SK-N-DZ (cell line): Measurements from ENCODE around the gene PGA3. TPM values are rescaled to one million over a fixed set of nuclear protein-coding genes. Genes with fewer than 3 reads are reported as not detected.
A peak's percentile ranks its signal among the peaks of the same experiment; 100 is the strongest.
"Not testable (repeated sequence)": the region's sequence is repeated elsewhere in the genome, so short reads cannot be mapped to it uniquely, and the experiment has no call there.

Experiments used
- DNase-seq: peaks from one replicate; pipeline ENCODE4 v3.0.0-alpha.2; 2015; ENCODE audit warnings: low spot score
- polyA plus RNA-seq, 2 experiments: library from polyadenylated mRNA; depleted of rRNA; stranded (reverse); fragments of >200 nt; gene quantifications; 2 replicates each; pipeline ENCODE4 v1.2.3, GENCODE V29; 2014

Gene PGA3
- not detected in 2 replicates for polyA plus RNA-seq (2014; cell fraction: cytosol; rRNA removed)
- not detected in 2 replicates for polyA plus RNA-seq (2014; cell fraction: nucleus; rRNA removed)

DNA sequence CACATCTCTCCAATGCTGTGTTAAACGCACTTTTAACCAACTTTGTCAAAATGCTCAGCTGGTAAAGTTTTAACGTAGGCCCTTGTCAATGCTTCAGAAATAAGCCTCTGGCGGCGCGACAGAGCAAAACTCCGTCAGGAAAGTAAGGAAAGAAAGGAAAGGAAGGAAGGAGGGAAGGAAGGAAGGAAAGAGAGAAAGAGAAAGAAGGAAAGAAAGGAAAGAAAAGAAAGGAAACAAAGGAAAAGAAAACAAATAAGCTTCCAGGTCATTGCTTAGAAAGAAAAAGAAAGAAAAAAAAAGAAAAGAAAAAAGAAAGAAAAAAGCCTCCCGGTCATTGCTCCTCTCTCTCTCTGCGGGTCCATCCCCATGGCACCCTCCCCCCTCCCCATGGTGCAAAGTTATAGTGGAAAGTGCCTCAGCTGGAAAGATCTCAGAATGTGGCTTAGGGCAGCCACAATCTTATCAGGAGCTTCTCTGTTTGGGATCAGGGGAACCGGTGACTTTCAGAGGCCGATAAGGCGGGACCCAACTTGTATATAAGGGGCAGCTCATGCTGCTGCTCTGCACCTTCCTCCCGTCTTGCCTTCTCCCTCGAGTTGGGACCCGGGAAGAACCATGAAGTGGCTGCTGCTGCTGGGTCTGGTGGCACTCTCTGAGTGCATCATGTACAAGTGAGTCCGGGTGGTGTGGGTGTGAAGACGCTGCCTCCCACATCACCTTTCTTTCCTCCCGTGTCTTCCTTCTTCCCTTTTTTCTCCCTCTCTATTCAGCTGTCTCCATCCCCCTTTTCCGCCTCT is at the start of gene PGA3:
TSS of gene PGA3 (plus strand) at position 566 of the 797 bp plus-strand sequence. CDS start at position 616, 50 bp downstream.
- DNase-seq: not testable (repeated sequence)

DNA sequence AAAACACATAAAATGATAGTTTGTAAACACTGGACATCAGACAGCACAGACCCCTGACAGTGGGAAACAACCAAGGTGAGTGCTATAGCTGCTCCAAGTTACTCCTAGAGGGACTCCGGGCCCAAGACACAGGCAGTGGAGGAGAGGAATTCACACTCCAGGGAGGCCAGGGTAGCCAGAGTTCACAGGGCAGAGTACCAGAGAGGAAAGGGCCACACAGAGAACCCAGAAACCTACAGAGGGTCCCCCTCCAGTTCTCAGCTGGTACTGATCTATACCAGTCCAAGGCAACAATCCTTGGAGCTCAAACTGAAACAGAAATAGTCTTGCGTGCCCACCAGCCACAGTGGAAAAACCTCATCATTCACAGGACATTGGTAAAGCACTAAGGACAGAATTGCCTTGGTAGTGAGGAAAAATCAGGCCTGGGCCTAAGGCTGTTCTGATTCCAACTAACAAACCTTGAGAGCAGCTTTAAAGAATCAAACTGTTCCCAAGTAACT is 49.7 kb upstream of the PGA3 start:
- DNase-seq: no peak

- DNase-seq: no peak
Measured at GRCh38 chr11:61154528-61154927, 48.8 kb upstream of the PGA3 start.

DNA sequence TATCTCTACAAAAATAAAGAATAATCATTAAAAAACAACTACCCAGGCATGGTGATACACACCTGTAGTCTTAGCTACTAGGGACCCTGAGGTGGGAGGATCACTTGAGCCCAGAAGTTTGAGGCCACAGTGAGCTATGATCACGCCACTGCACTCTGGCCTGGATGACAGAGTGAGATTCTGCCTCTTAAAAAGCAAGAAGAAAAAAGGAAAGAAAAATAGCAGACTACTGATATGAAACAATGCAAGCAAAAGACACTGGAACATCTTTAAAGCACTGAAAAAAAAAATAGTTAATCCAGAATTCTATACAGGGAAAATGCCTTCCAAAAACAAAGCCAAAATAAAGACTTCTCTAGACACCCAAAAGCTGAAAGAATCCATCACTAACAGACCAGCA is 48.0 kb upstream of the PGA3 start:
- DNase-seq: no peak

GRCh38 chr11:61155741-61156140 is 47.6 kb upstream of the PGA3 start:
- DNase-seq: no peak

DNA sequence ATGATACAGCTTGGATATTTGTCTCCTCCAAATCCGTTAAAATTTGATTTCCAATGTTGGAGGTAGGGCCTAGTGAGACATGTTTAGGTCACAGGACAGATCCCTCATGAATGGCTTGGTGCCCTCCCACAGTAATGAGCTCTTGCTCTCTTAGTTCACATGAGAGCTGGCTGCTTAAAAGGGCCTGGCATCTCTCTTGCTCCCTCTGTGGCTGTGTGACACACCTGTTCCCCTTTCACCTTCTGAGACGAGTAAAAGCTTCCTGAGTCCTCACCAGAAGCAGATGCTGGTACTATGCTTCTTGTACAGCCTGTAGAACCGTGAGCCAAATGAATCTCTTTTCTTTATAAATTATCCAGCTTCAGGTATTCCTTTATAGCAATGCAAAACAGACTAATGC is 45.6 kb upstream of the PGA3 start:
- no peak for DNase-seq

GRCh38 chr11:61158691-61159381 is 44.5 kb upstream of the PGA3 start:
- no peak for DNase-seq

- DNase-seq: no peak
Measured at GRCh38 chr11:61160487-61161189, 42.7 kb upstream of the PGA3 start.

DNA sequence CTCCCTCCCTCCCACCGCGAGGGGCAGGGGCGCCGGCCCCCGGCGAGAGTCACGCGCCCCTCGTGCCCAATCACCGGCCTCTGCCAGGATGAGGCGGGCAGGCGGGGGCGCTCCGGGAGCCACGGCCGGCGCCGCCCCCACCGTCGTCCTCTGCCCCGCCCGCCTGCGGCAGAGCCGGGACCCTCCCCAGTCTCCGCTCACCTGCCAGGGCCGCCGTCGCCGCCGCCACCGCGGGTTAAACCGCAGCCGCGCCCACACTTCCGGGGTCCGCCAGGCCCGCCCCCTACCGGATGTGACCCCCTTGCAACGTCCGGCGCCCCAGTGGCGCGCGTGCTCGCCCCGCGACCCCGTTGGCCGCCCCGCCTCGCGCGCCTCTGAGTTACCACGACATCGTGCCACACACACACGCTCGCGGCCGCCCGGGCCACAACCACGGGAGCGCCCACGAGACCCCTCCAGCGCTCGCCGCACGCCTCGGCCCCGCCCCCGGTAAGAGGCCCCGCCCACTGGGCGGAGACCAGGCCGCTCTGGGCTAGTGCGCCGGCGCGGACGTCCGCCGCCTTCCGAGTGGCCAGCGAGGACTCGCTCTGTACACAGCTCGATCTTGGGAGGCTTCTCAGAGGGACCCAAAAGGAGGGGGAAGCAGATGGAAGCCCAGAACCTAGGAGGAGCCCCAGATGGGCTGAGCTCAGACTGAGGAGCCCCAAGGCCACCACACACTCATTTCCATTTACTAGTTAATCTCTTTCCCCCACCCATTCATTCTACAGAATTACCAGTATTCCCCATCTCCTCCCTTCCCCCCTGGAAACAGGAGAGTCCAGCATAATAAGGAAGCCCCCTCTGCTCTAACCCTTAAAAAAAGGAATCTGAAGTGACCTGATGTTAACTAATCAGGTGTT is 41.9 kb upstream of the PGA3 start, which contains the start of gene VPS37C:
TSS of gene VPS37C (minus strand) at position 237 of the 902 bp plus-strand sequence. CDS start 22,597 bp downstream, outside the sequence.
- DNase-seq: peak; percentile 85

DNA sequence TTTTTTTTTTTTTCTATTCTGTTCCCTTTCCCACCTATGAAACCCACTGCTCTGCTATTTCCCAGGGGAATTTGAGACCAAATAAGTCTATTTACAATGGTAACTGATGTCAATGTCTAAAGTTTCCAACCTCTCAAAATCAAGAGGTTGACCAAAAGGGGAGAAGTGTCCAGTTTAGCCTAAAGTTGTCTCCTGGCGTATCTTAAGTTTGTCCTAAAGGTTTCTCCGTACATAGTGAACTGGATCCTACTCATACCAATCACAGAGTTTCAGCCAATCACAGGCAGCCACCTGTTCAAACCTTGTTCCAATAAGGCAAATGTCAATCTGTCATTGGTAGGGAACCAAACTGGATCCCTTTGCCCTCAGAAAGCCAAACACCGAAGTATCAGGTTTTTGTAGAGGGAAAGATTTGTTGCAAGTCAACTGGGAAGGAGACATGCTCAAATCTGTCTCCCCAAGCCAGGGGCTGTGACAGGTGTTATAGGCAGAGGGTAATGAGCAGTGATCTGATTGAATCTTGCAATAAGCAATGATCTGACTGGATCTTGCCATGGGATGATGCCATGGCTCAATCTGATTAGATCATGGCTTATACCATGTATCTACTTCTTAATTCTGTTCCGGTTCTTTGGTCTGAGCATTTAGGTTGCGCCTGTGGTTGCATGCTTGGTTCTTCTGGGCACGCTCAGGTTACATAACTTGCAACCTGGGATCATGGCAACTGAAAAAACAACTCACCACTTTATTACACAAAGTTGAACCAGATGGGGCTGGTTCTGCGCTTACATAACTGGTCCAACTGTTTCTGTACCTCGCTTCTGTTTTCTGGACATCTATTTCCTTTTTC is 41.0 kb upstream of the PGA3 start:
- DNase-seq: peak; percentile 62

DNA sequence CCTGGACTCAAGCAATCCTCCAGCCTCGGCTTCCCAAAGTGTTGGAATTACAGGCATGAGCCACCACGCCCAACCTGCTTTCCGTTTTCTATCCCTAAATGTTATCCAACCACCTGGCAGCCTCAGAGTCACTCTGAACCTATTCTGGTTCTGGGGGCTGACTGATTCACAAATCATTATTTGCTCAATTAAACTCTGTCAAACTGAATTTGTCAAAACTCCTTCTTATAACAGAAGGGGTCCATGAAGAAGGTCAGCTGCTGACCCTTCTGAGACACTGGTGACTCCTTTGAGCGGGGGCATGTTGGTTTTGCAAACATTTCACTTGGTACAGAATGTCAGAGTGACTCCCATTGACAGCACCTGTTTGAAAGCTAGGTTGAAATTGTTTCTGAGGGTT is 40.3 kb upstream of the PGA3 start:
- no peak for DNase-seq

GRCh38 chr11:61163714-61164605 is 39.4 kb upstream of the PGA3 start:
- no peak for DNase-seq

- DNase-seq: no peak
Measured at GRCh38 chr11:61164606-61165424, 38.5 kb upstream of the PGA3 start.

- DNase-seq: not testable (repeated sequence)
Measured at GRCh38 chr11:61165785-61166184, 37.5 kb upstream of the PGA3 start.

GRCh38 chr11:61166331-61166730 is 37.0 kb upstream of the PGA3 start:
- not testable (repeated sequence) for DNase-seq

DNA sequence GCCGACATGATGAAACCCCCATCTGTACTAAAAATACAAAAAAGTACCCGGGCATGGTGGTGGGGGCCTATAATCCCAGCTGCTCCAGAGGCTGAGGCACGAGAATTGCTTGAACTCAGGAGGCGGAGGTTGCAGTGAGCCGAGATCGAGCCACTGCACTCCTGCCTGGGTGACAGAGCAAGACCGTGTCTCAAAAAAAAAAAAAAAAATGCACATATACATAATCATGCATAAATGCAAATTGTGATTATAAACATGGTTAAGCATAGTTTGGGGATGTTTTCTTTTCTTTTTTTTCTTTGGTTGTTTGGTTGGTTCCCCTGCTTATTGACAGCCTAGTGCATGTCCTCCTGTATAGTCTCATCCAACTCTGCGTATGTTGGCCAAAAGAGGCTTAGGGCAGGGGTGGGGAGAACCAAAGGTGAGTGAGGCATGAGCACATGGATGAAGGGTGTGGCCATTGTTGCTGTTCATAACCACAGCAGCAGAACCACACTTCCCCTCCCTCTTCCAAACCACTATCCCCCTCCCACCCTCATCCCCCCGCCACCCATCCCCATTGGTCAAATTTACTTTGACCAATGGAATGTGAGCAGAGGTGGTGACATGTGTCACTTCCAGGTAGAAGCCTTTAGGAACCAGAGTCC is 35.1 kb upstream of the PGA3 start:
- no peak for DNase-seq

DNA sequence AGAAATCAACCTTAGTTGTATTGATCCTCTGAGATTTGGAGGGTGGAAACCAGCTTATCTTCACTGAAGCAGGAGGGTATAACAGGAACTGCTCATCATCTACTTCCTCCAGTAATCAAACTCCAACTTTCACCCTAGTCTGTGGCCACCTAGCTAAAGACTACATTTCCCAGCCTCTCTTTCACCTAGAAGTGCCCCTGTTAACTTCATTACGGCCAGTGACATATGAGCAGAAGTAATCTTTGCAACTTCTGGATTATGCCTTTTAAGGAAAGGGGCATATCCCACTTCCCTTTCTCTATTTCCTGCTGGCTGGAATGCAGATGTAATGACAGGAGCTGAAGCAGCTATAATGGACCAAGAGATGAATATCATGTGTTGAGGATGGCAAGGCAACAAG is 34.5 kb upstream of the PGA3 start:
- no peak for DNase-seq
